Measurements from ENCODE around the gene SLC22A17. TPM values are rescaled to one million over a fixed set of nuclear protein-coding genes. Genes with fewer than 3 reads are reported as not detected.

Gene SLC22A17
- polyA plus RNA-seq, 1 donor from 2014 or later = 182 TPM

- Histone ChIP-seq H3F3A (ENCODE audit: insufficient read depth, low read length, poor library complexity, severe bottlenecking) (peaks cover 3% of the 10 kb centered on the region), H3K9me2 (ENCODE audit: insufficient read depth, low read length) (no peaks in the 10 kb centered on the region), H3K36me3 (ENCODE audit: insufficient read depth, low read length) (no peaks in the 10 kb centered on the region), H3K27me3 (ENCODE audit: insufficient read depth, low read depth, low read length) (no peaks in the 10 kb centered on the region), H3K4me3 (ENCODE audit: low read length) (peak overlapping the region; percentile 84), H3K27ac (ENCODE audit: low read length) (peak overlapping the region; percentile 84), H3K9me3 (ENCODE audit: low read length) (no peaks in the 10 kb centered on the region), H2AFZ (ENCODE audit: low read depth, low read length) (no peak overlapping the region), H3K9ac (ENCODE audit: low read length) (peak overlapping the region; percentile 96), H3K4me2 (ENCODE audit: low read length) (peak overlapping the region; percentile 92), H3K79me2 (replicated peaks; ENCODE audit: insufficient read depth, low read length) (peaks cover 25% of the 10 kb centered on the region), H4K20me1 (ENCODE audit: insufficient read depth) (no peaks in the 10 kb centered on the region)
- TF ChIP-seq CTCF (IDR thresholded peaks at IDR 0.05; ENCODE audit: poor library complexity, severe bottlenecking) (no peak), EP300 (conservative IDR thresholded peaks at IDR 0.05; ENCODE audit: poor library complexity, severe bottlenecking) (no peak), TAF1 (IDR thresholded peaks at IDR 0.05; ENCODE audit: low read depth) (no peak), MXI1 (conservative IDR thresholded peaks at IDR 0.05; ENCODE audit: poor library complexity, severe bottlenecking) (no peak), RAD21 (conservative IDR thresholded peaks at IDR 0.05) (no peak), POLR2AphosphoS5 (IDR thresholded peaks at IDR 0.05) (no peak), EZH2 (IDR thresholded peaks at IDR 0.05; ENCODE audit: borderline replicate concordance, insufficient read depth, low read length, poor library complexity, severe bottlenecking) (no peak), SMC3 (conservative IDR thresholded peaks at IDR 0.05; ENCODE audit: poor library complexity) (no peak), REST (IDR thresholded peaks at IDR 0.05; ENCODE audit: borderline replicate concordance) (no peak)
Measured at GRCh38 chr14:23307687-23308644, 44.7 kb downstream of the SLC22A17 start.

- H3K9me3 ChIP-seq (ENCODE audit: low read length) = no peaks in the 10 kb centered on the region
- H4K20me1 ChIP-seq (ENCODE audit: insufficient read depth) = no peaks in the 10 kb centered on the region
- H3K27me3 ChIP-seq (ENCODE audit: insufficient read depth, low read depth, low read length) = no peaks in the 10 kb centered on the region
- no peaks in the 10 kb centered on the region for H3K36me3 ChIP-seq (ENCODE audit: insufficient read depth, low read length)
- peak overlapping the region; percentile 84 for H3K4me3 ChIP-seq (ENCODE audit: low read length)
- H3F3A ChIP-seq (ENCODE audit: insufficient read depth, low read length, poor library complexity, severe bottlenecking) = peaks cover 7% of the 10 kb centered on the region
- H3K9ac ChIP-seq (ENCODE audit: low read length) = peak overlapping the region; percentile 96
- TF ChIP-seq MXI1 (conservative IDR thresholded peaks at IDR 0.05; ENCODE audit: poor library complexity, severe bottlenecking) (no peak), REST (IDR thresholded peaks at IDR 0.05; ENCODE audit: borderline replicate concordance) (peak; percentile 5), TAF1 (IDR thresholded peaks at IDR 0.05; ENCODE audit: low read depth) (no peak), RAD21 (conservative IDR thresholded peaks at IDR 0.05) (no peak), SMC3 (conservative IDR thresholded peaks at IDR 0.05; ENCODE audit: poor library complexity) (no peak)
- H2AFZ ChIP-seq (ENCODE audit: low read depth, low read length) = peak overlapping the region; percentile 88
- H3K79me2 ChIP-seq (replicated peaks; ENCODE audit: insufficient read depth, low read length) = peaks cover 25% of the 10 kb centered on the region
- H3K27ac ChIP-seq (ENCODE audit: low read length) = peak overlapping the region; percentile 84
- no peaks in the 10 kb centered on the region for H3K9me2 ChIP-seq (ENCODE audit: insufficient read depth, low read length)
- peak overlapping the region; percentile 92 for H3K4me2 ChIP-seq (ENCODE audit: low read length)
Measured at GRCh38 chr14:23307146-23307530, 45.5 kb downstream of the SLC22A17 start.
